Stomach smooth muscle (tissue), 2 donors: ENCODE data around the gene GRM3.

ENCODE experiments used
- H3K27ac ChIP-seq: one replicate; pipeline ENCODE4 v1.7.0; 2013; ENCODE audit warnings: mild to moderate bottlenecking, low read length, inconsistent platforms
- H3K27me3 ChIP-seq, 2 donors: one replicate each; pipeline ENCODE4 v1.7.0; 2013; ENCODE audit warnings: low read length in 2 of 2; ENCODE audit not compliant: insufficient read depth in 2 of 2, control insufficient read depth in 1 of 2
- H3K36me3 ChIP-seq, 2 donors: one replicate each; pipeline ENCODE4 v1.7.0; 2013; ENCODE audit warnings: low read length in 2 of 2; ENCODE audit not compliant: control insufficient read depth in 2 of 2, insufficient read depth in 2 of 2
- H3K4me1 ChIP-seq: one replicate; pipeline ENCODE4 v1.7.0; 2013; ENCODE audit warnings: low read length; ENCODE audit not compliant: control insufficient read depth, insufficient read depth
- H3K4me3 ChIP-seq, 2 donors: one replicate each; pipeline ENCODE4 v1.7.0; 2013; ENCODE audit warnings: low read length in 2 of 2
- H3K9ac ChIP-seq, 2 donors: one replicate each; pipeline ENCODE4 v1.7.0; 2013; ENCODE audit warnings: low read length in 2 of 2, mild to moderate bottlenecking in 1 of 2
- H3K9me3 ChIP-seq, 2 donors: one replicate each; pipeline ENCODE4 v1.7.0; 2013; ENCODE audit warnings: low read length in 2 of 2; ENCODE audit not compliant: control insufficient read depth in 2 of 2
- donor health status: healthy.
- donor health status: Pancreatic carcinoma.

The GRM3 gene

GRCh38 chr7:86692755-86693154, 49.0 kb downstream of the GRM3 start:
- H3K4me3 ChIP-seq = no peak overlapping the region
- no peaks in the 10 kb centered on the region for H3K4me1 ChIP-seq
- no peak overlapping the region for H3K27ac ChIP-seq
- H3K36me3 ChIP-seq = no peaks in the 10 kb centered on the region
- no peaks in the 10 kb centered on the region for H3K9me3 ChIP-seq
- no peak overlapping the region for H3K9ac ChIP-seq
- no peaks in the 10 kb centered on the region for H3K27me3 ChIP-seq

DNA sequence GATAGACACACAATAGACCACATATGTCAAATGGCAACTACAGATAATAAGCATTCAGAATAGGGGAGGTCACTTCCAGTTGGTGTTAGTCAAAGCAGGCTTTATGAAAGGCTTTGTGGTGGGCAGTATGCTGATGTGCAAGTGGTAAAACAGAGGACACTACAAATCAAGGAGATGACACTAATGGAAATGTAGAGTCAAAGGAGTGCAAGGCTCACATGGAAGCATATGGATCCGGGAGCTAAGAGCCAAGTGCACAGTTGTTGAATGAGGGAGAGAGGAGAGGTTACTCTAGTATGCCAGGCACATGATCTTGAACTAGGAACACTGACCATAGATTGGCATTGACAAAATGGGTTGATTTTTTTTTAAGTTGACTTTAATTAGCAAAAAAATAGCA, 62.7 kb downstream of the GRM3 start:
- Histone ChIP-seq H3K4me3 (no peak overlapping the region), H3K27ac (no peak overlapping the region), H3K4me1 (no peaks in the 10 kb centered on the region), H3K27me3 (no peaks in the 10 kb centered on the region), H3K9ac (no peak overlapping the region), H3K36me3 (no peaks in the 10 kb centered on the region), H3K9me3 (no peaks in the 10 kb centered on the region)

DNA sequence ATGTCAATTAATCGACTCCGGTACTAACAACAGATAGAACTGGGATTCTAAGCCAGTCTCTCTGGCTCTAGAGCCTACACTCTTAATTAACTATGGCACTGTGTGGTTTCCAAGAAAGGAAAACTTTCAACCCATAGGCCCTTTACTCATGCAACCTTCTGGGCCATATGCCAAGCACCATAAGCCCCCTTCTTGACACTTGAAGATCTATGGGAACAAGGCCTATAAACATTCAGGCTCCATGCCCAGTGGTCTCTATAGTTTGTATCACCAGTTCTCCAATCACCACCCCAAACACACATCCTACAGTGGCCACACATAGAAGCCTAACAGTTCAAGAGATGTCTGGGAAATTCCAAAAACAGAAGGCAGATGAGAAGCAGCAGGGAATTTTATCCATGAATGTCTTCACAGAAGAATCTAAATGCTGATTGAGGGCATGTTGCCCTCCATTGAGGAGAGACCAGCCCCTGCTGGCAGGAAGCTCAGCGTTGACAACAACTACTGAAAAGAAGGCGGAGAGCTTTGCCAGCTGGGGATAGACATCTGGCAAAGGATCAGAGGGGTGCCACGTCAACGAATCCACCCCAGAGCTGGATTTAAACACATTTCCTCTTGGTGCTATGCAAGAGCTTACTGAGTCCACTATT, 64.4 kb downstream of the GRM3 start:
- H3K27me3 ChIP-seq = no peaks in the 10 kb centered on the region
- no peak overlapping the region for H3K27ac ChIP-seq
- H3K36me3 ChIP-seq = no peaks in the 10 kb centered on the region
- H3K4me3 ChIP-seq = no peak overlapping the region
- no peaks in the 10 kb centered on the region for H3K4me1 ChIP-seq
- no peaks in the 10 kb centered on the region for H3K9me3 ChIP-seq
- H3K9ac ChIP-seq = no peak overlapping the region

DNA sequence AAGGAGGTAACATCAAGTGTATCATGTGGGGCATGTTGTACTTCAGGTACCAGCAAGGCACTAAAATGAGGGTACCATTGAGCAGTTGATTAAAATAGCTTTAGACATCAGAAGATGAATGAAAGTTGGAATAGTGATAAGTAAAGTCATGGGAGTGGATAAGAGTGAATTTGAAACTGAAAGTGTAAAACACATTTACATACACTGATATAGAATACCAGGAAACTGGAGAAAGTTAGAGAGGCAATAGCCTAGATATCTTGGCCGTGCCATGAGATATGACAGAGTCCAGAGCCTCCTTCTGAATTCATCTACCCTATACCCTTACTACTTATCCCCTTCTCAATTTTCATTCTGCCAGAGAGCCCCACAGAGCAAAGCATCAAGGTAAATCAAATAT, 76.6 kb downstream of the GRM3 start:
- Histone ChIP-seq H3K4me1 (no peaks in the 10 kb centered on the region), H3K9me3 (no peaks in the 10 kb centered on the region), H3K27me3 (no peaks in the 10 kb centered on the region), H3K4me3 (no peak overlapping the region), H3K9ac (no peak overlapping the region), H3K27ac (no peak overlapping the region), H3K36me3 (no peaks in the 10 kb centered on the region)

DNA sequence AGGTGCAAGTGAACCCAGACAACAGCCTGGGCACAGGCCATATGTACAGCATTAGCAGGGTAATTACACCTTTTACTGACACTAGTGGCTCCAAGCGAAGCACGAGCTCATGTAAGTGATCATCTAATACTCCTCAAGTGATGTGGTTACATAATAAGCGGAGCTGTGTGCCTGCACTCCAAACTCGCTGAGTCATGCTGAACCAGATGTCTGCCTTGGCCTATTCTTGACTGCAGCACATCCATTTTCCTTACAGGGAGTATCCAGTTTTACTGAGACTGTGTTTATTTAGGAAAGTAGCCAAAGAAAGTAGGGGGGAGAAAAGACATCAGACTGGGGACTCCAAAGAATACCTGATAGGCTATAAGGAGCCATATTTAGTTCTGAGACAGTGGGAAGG, 90.1 kb downstream of the GRM3 start:
- Histone ChIP-seq H3K4me1 (no peaks in the 10 kb centered on the region), H3K27ac (no peak overlapping the region), H3K9ac (no peak overlapping the region), H3K36me3 (no peaks in the 10 kb centered on the region), H3K9me3 (no peaks in the 10 kb centered on the region), H3K27me3 (no peaks in the 10 kb centered on the region), H3K4me3 (no peak overlapping the region)

- Histone ChIP-seq H3K9me3 (no peaks in the 10 kb centered on the region), H3K9ac (no peak overlapping the region), H3K27me3 (no peaks in the 10 kb centered on the region), H3K36me3 (no peaks in the 10 kb centered on the region), H3K4me1 (no peaks in the 10 kb centered on the region), H3K4me3 (no peak overlapping the region), H3K27ac (no peak overlapping the region)
These were observed 101.5 kb downstream of the GRM3 start for GRCh38 chr7:86745013-86745745.

- Histone ChIP-seq H3K9ac (no peak overlapping the region), H3K27me3 (no peaks in the 10 kb centered on the region), H3K4me3 (no peak overlapping the region)
These were observed 104.0 kb downstream of the GRM3 start for GRCh38 chr7:86747698-86748097.

GRCh38 chr7:86748201-86748600, 104.5 kb downstream of the GRM3 start:
- Histone ChIP-seq H3K27ac (no peak overlapping the region), H3K9ac (no peak overlapping the region), H3K36me3 (no peaks in the 10 kb centered on the region), H3K4me1 (no peaks in the 10 kb centered on the region), H3K27me3 (no peaks in the 10 kb centered on the region), H3K4me3 (no peak overlapping the region), H3K9me3 (no peaks in the 10 kb centered on the region)

More at GRCh38 chr7:86747698-86748097, 104.0 kb downstream of the GRM3 start:
- no peak overlapping the region for H3K27ac ChIP-seq
- H3K9me3 ChIP-seq = no peaks in the 10 kb centered on the region
- no peaks in the 10 kb centered on the region for H3K4me1 ChIP-seq
- H3K36me3 ChIP-seq = no peaks in the 10 kb centered on the region

DNA sequence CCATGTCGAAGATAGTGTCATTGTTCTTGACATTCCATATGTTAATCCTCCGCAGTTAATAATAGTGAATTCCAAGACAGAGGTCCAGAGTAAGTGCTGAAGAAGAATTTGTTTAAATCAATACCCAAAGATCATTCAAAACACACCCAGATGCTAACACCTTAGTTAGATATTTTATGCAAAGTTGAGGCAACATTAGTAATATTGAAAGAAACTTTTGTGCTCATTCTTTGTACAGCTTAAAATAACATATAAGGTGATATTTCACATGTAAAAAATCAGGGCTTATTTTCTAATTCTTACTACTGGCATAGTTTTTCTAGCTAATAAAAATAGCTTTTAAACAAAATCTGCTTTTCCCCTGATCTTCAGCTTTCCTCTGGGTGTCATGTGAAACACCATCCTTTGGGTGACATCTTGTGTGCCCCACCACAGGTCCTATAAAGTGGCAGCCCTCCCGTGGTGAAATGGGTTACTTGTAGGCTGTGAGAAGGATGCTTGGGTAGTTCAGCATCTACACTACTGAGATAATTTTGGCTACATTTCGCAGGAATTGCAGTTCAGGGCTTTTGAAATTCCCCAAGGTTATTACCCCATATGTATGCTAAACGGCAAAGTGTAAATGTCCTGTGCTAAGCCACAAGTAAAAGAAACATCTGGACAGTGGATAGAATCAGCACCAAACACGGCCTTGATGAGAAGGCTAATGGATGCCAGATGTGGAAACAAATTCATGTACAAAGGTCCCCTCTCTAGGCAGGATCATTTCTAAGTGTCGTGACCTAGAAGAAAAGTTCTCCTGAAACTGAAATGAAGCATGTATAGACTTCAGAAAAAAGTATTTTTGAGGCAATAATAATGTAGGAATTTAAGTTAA, 105.4 kb downstream of the GRM3 start:
- no peak overlapping the region for H3K27ac ChIP-seq
- no peaks in the 10 kb centered on the region for H3K36me3 ChIP-seq

DNA sequence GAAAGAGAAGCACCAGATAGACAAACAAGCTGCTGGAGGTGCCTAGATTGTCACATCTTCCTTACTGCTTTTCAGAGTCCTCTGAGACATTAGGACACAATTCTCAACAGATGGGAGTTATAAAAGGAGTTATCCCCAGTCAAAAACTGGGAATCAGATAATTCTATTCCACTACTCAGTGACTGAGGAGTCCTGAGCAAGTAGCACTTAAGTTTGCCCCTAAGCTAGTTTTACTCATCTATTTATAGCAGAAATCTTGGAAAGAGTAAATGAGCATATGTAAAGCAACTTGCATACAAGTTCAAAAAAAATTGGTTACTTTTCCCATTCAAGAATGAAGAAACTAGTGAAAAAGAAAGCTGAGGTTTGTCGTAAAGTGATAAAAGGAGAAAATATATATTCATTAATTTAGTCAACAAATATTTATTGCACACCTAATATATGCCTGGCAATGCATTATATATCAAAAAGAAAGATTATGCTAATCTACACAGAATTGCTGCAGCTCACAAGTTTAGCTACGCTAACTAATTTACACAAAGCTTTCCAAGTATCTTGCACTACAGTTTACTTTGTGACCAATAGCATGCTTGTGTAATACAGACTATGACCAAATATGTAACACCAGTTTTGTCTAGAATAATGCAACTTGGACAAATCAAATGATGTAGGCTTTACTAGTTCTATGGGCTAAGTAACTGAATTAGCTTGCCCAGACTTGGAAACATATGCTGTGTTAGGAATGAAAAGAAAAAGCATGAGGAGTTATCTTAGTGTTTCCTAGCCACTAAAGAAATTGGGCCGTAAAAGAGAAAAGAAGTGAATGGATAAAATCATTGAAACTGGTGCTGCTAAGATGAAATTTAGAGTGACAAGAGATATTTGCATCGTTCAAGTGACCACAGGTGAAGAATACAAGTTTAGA, 106.3 kb downstream of the GRM3 start:
- Histone ChIP-seq H3K9ac (no peak overlapping the region), H3K9me3 (no peaks in the 10 kb centered on the region), H3K27ac (no peak overlapping the region), H3K36me3 (no peaks in the 10 kb centered on the region), H3K4me3 (no peak overlapping the region), H3K4me1 (no peaks in the 10 kb centered on the region), H3K27me3 (no peaks in the 10 kb centered on the region)

More for the DNA sequence above, 105.4 kb downstream of the GRM3 start:
- Histone ChIP-seq H3K9me3 (no peaks in the 10 kb centered on the region), H3K9ac (no peak overlapping the region), H3K27me3 (no peaks in the 10 kb centered on the region), H3K4me1 (no peaks in the 10 kb centered on the region), H3K4me3 (no peak overlapping the region)
